NCI-H1048 (cell line): ENCODE measurements around the gene CASS4.
"Not testable (repeated sequence)": the region's sequence is repeated elsewhere in the genome, so short reads cannot be mapped to it uniquely, and the experiment has no call there.

Experiments used
- DNase-seq: peaks from one replicate; lab custom pipeline; 2025; lab: John Stamatoyannopoulos, UW

Gene CASS4

DNA sequence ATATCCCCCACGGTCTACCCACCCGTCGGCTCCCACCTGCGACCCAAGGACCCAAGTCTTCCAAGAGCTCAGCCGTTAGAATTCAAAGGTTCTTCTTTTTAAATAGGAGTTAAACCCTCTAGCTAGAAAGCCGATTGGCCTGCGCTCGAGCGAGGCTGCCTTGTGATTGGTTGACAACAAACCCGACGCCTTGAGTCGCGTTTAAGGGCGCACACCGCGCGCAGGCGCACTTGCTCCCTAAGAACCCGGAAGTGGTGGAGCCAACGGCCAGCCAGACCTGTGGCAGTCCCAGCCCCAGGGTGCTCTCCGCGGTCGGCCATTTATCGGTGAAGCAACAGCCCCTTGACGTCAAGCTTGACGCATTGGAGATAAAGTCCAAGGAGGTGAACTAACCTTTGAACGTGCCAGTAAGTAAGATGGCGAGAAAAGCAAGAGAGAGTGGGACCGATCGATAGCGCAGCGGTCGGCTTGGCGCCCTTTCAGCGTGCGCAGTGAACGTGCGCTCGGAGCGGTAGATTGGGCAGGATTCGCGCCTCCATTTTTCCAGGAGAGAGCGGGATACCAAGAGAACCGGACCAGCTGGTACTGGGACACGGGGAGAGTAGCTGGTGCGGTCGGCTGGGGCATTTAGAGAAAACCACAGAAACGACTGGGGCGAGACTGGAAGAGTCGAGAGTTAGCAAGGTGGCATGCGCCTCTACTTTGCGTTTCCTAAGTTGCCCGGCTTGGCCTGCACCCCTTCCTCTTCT, 19.8 kb upstream of the CASS4 start, which contains the start of the genes AURKA and CSTF1:
AURKA (minus strand) TSS at position 84 of the 749 bp plus-strand sequence. CDS start 4,018 bp downstream, outside the sequence.
CSTF1 (plus strand) TSS at position 514 of the 749 bp plus-strand sequence. CDS start 2,908 bp downstream, outside the sequence.
- DNase-seq, result peak; percentile 96

DNA sequence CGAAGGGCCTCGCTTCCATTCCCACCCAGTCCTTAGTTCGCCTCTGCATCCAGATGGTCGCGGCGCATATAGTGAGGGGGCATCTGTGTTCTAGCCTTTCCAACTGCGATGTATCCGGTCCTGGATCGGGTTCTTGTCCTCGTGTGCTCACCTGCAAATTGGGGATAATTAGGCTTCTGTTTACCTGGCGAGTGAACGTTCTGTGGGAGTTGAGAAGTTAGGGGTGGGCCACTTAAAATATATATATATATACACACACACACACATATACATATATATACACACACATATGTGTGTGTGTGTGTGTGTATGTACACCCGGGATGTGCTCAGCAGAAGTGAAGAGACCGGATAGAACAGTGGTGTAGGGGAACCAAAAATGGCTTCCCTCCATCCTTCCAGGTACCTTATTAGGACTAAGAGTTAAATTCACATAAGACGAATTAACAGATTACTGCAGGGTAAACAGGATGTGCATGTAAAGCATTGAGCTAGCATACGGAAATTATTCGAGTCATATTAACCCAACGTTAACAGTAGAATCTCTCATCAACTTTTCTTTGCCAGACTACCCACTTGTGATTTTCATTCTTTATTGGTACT, 19.1 kb upstream of the CASS4 start:
- no peak for DNase-seq

DNA sequence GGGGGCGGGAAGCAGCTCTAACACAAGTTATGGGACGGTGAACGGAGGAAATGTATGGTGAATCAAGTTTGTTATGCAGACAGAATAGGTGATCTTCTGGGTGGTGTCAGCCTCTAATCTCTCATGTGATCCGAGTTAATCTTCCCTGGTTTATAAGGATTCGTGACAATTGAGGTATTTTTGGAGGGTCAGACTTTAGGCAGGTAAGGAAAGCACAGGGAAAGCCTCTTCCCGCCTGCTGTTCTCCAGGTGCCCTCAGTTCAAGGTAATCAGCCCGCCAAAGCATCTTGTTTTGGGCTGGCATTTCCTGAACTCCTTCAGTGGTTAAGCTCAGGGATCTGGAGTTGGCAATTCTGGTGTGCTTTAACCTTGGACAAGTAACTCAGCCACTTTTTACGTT, 18.4 kb upstream of the CASS4 start:
- DNase-seq, result no peak

DNA sequence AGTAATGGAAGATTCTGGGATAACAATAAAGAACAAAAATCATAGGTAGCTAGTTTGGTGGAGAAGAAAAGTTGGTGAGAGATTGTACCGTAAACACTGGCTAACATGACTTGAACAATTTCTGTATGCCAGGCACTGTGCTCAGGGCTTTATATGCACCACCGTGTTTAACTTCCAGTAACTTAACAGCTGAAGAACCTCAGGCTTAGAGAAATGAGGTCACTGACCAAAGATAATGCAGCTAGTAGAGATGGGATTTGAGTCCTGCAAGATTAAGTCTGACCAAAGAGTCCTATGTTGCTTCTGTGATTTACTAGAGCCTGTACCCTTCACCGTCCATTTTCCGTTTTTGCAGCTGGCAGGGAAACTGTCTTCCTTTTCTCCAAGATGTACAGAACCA, 16.9 kb upstream of the CASS4 start:
- no peak for DNase-seq

DNA sequence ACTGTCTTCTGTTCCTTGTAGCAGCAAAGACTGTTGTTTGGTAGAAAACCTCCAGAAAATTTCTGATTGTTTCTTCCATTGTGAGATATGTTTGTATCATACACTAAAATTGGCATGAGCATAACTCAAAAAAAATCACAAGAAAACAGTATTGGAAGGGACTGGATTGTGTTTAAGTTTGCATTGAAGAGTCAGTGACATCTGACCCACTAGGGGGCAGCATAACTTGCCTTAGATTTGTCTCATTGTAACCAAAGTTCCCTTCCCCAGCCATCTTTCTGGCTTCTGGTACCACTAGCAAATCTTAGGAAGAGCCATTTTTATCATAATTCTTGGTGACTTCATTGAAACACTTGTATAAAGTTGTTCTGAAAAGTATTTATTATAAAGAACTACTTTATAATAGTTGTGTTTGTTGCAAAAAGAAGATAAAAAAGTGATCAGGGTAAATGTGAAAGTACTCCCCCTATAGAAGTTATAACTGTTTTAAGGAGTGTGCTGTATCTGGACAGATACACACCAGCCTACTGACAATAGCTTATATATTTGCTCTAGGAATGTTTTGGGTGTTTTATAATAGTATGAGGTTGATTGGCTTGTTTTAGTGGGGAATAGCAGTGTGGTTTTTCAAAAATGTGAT, 11.9 kb upstream of the CASS4 start:
- DNase-seq, result no peak

DNA sequence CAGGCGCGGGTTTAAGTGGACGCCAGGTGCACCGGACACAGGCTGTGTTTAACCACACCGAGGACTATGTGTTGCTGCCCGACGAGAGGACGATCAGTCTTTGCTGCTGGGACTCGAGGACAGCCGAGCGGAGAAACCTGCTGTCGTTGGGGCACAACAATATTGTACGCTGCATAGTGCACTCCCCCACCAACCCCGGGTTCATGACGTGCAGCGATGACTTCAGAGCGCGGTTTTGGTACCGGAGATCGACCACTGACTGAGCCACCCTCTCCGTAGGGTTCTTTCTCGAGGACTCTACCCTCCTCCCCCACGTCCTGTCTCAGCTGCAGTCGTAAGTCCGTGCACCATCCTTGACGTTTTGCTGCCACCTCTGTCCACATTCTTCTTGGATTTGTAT, 8.6 kb upstream of the CASS4 start:
- DNase-seq, result no peak

DNA sequence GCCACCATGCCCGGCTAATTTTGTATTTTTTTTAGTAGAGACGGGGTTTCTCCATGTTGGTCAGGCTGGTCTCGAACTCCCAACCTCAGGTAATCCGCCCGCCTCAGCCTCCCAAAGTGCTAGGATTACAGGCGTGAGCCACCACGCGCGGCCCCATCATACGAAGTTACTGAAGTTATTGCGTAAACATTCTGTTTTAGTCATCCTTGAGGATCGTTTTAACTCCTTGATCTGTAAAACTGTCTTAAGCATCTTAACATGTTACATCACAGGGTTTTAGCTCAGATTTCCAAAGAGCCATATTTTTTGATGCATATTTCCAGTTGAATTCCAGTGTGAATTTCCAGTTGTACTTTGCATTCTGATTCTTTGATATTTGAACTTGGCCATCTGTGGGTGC, 6.7 kb upstream of the CASS4 start:
- not testable (repeated sequence) for DNase-seq

DNA sequence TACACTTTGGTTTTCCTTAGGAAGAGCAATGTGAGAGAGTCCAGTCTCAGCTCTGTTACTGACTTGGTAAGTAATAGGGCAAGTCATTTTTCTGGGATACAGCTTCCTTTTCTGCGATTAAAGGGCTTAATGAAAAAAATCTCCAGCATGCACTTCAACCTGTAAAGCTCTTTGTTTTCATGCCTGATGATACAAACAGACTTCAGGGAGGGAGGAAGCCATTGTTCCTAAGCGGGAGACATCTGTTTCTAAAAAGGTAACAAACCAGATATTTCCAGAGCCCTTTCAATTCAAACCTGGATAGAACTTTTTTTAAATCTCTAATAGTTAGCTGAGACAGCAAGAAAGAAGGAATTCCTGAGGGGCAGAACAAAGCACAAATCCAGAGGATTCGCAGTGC, 5.2 kb upstream of the CASS4 start:
- DNase-seq, result no peak

DNA sequence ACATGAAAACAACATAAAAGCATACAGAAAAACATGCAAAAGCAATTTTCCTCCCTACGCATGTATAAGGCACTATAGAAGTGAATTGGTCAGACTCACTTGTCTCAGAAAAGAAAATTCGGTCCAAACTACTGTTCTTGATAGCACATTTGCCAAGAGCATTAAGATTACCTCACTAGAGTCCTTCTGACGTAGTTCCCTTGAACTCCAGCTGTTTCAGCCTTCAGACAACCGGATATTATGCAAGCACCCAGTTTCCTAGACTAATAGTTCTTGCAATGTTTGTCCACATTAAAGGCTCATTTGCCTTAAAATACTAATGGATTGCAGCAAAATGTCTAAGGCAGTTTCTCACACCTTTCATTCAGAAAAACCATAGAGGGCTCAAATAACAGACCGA, 2.5 kb upstream of the CASS4 start:
- DNase-seq, result no peak

DNA sequence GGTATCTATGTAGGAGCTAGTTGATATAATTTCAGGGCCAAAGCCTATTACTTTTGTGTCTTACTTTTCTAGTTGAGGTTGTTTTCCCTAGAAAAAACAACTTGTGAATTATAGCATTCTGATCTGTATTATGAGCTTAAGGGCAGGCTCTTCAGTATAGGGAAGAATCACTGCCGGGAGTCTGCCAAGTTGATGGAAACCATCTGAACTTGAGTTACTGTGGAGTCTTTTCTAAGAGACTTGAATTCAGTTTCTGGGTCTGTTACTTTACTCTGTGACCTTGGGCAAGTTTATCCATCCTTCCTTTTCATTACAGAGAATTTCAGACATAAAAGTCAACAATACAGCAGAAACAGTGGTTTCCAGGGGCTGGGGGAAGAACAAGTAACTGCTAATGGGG, 2.1 kb upstream of the CASS4 start:
- no peak for DNase-seq

DNA sequence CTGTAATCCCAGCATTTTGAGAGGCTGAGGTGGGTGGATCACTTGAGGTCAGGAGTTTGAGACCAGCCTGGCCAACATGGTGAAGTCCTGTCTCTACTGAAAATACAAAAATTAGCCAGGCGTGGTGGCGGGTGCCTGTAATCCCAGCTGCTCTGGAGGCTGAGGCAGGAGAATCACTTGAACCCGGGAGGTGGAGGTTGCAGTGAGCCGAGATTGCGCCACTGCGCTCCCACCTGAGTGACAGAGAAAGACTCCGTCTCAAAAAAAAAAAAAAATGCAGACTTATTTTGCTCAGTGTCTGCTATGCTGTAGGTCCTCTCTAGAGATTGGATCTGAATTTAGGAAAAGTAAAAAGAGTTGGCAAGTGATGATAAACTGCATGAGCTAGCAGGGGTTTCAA, 773 bp upstream of the CASS4 start:
- not testable (repeated sequence) for DNase-seq

DNA sequence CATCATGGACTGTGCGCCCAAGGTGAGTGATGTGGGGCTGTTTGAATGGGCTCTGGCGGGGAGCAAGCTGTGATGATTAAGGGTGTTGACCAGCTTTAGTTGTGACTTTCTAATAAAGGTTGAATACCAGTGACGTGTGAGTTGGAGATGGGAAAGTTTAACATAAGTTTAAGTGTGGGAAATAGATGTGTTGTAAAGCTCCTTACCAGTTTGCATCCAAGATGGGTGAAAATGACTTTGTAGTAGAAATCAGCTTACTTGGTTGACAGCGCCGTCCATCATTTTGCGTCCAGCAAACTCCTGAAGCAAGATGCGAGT, 372 bp downstream of the CASS4 start:
- no peak for DNase-seq

DNA sequence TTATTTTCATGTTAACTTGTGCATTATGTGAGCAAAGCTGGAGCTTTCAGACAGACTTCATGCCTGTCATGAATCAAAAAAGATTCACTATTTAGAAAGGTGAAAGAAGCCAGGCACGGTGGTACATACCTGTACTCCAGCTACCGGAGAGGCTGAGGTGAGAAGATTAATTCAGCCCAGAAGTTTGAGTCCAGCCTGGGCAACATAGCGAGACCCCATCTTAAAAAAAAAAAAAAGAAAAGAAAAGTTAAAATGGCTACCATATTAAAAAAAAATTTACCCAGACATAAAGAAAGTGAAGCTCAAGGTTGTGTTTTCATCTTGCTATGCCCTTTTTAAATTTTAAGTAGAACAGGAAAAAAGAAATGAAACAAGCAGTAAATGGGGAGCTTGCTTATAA, 889 bp downstream of the CASS4 start:
- no peak for DNase-seq

DNA sequence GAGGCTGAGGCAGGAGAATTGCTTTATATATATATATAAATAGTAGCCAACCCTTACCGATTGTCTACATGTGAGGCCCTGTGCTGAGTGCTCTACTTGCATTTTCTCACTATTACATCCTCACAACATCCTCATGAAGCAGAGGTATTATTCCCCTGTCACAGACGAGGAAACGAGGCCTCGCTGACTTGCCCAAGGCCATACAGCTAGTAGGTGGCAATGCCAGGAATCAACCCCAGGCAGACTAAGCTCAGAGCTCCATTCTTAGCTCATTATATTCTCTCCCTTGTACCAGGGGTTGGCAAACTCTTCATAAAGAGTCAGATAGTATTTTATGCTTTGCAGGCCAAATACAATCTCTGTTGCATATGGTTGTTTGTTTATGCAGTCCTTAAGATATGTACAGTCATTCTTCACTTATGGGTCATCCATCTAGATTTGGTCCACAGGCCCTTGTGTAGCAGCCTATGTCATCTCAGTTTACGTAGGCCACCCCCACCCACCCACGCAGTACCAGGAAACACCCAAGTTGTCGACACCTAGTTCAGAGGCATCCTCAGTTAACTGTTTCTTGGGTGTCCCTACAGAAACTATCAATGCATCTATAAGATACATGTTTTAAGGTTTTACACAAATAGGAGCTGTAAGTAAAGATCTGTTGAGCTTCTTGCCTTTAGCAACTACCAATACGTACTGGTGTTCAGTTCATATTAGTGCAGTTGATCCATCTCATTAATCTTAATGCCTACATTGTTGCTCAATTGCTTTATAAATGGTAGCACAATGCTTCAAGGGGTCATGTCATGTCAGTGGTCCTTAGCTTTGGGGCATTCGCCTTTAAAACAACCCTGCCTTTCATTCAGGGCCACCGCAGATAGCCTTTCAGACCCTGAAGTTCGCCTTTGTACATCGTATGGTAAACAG, 3.0 kb downstream of the CASS4 start:
- DNase-seq, result no peak

DNA sequence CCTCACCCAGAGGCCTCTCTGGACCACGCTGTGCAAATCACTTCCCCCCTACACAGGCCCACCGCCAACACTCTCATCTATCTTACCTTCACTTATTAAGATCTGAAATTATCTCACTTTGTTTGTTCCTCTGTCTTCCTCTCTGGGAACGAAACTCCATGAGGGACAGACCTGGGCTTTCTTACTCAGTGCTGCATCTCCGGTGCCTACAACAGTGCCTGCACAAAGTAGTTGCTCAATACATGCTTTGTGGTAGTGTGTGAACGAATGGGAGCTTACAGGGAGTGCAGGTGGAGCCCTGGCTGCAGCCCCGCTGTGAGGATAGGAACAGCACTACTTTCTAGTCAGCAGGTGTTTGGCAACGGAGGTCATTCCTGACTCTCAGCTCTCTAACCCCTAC, 5.3 kb downstream of the CASS4 start:
- no peak for DNase-seq

DNA sequence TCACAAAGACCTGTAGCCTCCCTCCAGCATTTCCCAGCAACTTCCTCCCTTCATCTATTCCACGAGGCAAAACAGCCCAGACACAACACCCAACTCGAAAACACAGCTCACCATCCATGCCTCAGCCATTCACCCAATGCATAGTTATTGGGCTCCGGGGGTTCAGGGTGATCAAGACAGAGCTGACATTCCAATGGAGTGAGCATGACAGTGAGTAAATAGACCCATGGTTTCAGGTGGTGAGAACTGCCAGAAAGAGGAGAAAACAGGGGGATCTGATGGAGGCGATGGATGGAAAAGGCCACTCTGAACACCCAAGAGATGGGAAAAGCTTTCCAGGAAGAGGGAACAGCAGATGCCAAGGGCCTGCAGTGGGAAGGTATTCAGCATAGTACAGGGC, 5.9 kb downstream of the CASS4 start:
- no peak for DNase-seq

DNA sequence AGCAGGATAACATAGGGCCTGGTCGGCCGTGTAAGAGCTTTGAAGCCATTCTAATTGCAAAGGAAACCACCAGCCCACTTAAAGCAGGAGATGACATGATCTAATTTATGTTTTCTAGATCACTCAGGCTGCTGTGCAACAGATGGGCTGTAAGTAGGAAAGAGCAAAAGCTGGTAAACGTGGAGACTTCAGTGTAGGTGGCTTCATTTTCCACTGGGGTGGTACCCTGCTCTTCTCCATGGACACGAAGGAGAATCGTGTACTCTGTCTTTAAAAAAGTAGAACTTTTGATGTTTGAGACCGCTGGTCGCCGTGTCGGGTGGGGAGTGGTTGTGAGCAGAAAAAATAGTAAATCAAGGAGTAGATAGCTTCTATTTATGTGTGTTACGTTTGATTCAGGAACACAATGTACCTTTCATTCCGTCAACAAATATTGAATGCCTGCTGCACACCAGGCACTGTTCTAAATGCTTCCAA, 6.4 kb downstream of the CASS4 start:
- no peak for DNase-seq

DNA sequence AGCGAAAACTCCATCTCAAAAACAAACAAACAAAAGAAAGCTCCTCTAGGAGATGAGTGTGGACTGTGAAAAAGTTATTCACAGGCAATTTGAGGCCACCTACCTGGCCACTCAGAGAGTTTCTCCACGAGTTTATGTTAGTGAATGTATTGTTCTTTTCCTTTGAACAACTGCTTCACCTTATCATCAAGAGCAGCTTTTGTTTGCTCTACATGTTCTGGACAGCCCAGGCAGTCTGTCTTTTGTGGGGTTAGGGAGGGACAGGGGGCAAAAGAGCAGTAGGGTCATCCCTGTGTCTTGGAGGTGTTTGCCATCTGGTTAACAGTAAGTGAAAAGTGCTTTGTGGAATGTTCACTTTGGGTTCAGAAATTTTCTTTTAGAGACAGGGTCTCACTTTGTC, 8.0 kb downstream of the CASS4 start:
- no peak for DNase-seq

DNA sequence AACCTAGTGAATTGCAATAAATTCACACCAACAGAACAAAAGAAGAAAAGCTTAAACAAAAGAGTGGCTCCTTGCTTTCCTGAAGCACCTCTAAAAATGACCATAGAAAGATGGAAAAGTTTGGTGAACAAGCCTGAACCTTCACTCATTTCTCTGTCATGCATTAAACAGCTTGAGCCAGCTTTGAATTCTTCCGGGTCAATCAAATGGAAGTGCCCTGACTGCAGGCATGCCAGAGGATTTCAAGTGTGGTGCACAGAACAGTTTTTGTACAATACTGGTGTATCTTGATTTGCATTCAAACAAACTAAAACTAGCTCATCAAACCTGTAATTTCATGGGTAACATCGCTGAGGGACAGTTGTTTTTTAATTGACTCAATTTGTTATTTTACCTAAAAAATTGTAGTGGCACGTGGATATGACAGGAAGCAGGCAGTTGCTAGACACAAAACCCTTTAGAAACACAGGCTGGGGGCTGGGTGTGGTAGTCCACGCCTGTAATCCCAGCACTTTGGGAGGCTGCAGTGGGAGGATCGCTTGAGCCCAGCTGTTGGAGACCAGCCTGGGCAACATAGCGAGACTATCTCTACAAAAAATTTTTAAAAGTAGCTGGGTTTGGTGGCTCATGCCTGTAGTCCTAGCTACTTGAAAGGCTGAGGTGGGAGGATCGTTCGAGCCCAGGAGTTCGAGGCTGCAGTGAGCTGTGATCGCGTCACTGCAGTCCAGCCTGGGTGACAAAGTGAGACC, 9.1 kb downstream of the CASS4 start:
- no peak for DNase-seq

DNA sequence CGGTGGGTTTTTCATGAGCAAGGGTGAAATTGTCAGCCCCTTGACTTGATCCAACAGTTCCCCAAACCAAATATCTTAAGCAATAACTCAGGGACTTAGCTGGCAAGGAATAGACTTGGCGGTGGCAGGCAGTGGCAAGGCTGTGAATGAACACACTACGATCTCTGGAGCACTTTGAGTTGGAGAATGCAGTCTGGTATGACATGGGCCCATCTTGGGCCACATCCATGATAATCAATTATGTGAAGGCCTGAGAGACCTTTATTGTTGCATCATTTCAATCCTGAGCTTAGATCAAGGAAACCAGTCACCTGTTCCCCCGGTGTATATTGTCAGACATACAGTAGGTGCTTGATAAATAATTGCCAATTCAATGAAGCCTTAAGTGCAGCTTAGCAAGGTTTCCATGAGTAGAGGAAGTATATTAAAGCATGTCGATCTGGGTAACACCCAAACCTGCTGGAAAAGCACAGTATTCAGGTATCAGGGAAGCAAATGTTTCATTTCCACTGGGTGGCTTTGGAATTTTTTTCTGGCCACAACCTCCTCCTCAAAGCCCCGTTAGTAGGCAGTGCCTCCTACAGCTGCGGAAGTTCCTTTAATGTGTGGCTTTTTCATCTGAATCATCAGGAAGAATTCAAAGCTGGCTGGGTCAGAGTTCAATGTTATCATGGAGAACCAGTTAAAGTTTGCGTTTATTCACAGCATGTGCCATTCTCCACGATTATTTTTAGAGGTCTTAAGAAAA, 10.2 kb downstream of the CASS4 start:
- DNase-seq, result no peak

DNA sequence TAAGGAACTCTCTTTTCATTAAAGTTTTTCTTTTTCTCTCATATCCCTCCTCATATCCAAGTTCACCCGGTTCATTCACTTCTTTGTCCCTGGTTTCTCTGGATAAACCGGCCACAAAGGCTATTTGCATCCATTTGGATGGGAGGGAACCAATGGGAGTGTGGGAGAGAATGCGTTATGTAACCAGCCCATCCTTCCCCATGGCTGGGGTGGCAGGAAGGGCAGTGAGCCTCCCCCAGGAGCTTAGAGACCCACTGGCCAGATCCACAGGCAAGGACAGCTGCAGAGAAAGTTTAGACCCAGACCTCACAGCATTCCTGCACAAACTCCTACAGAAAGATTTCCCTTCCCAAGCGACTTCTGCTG, 10.7 kb downstream of the CASS4 start:
- no peak for DNase-seq
